Vagina (tissue), 2 donors: ENCODE results near the gene CST9.

Source experiments
- CTCF ChIP-seq, 3 experiments: fragments of 450-650 bp in 2 of 3; fragments of 200-600 bp in 1 of 3; sonication (generic) in 1 of 3; IDR thresholded peaks; one replicate each; pipeline ENCODE4 v1.5.1; 2017 to 2019; ENCODE audit warnings: antibody characterized with exemption in 3 of 3, mild to moderate bottlenecking in 2 of 3, moderate library complexity in 2 of 3
- POLR2AphosphoS5 ChIP-seq, 2 donors: sonication (generic); formaldehyde crosslinking; IDR thresholded peaks; one replicate each; pipeline ENCODE4 v1.9.0; 2017; ENCODE audit warnings: antibody characterized with exemption in 2 of 2, mild to moderate bottlenecking in 2 of 2, low read depth in 1 of 2; ENCODE audit not compliant: insufficient read depth in 1 of 2

- TF ChIP-seq CTCF (IDR thresholded peaks at IDR 0.05) (no peak), POLR2AphosphoS5 (IDR thresholded peaks at IDR 0.05; ENCODE audit: insufficient read depth in 1 of 2, low read depth in 1 of 2) (no peak)
Observed at GRCh38 chr20:23636182-23636907, 30.6 kb upstream of the CST9 start.
